GM21423 (cell line): ENCODE measurements around the gene CRISPLD2.

ENCODE experiments used
- ATAC-seq: cut with Tn5 transposase; IDR thresholded peaks from one replicate; pipeline ENCODE4 v1.9.1; 2021; ENCODE audit warnings: mild to moderate bottlenecking, moderate library complexity; ENCODE audit not compliant: unreplicated experiment

CRISPLD2 gene

DNA sequence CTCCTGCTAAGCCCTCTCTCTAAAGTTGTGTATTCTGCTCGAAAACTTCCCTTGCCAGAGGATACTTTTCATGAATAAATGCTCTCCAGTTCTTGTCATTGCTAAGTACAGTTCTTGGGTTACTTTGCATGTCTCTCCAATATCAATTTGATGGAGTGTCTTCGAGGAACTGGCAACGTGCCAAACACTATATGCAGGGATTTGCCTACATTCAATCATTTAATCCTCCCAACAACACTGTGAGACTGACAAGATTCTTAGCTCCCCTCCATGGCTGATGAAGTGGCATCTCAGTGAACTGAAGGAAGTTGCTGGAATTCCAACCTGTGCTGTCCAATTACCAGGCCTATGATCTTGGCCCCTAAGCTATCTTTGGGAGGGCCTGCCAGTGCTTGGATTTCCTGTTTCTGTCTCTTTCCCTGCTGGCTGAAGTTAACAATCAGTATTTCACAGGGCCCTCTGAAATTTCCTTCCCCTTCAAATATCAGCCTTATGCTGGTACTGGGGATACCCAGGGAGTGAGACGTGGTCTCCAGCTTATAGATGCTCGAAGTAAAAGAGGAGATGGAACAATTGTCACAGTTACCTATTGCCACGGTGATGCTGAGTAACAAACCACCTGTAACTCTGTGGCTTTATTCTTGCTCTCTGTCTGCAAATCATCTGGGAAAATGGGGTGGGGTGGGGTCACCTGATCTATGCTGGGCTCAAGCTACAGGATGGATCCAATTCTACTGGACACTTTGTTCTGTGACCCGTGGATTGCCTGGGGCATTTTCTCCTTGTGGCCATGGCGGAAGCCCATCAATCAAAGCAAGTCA lies 19.4 kb upstream of the CRISPLD2 start:
- no peak for ATAC-seq

DNA sequence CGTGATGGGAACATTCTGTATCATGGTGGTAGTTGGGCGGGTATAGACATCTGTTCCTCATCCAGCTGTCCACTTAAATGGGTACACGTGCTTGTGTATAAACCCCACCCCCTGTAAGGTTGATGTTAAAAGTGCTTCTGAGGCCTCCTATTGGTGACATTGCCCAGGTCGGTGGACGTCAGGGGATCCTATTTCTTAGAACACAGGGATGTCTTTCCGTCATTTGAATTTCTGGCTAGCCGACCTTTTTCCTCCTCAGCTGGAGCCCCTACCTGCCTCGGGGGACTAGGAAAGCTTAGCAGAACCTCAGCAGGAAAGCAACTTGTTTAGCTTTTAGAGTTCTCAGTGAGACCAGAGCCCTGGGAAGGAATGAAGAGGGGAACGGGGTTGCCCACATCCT lies 16.6 kb upstream of the CRISPLD2 start:
- no peak for ATAC-seq

DNA sequence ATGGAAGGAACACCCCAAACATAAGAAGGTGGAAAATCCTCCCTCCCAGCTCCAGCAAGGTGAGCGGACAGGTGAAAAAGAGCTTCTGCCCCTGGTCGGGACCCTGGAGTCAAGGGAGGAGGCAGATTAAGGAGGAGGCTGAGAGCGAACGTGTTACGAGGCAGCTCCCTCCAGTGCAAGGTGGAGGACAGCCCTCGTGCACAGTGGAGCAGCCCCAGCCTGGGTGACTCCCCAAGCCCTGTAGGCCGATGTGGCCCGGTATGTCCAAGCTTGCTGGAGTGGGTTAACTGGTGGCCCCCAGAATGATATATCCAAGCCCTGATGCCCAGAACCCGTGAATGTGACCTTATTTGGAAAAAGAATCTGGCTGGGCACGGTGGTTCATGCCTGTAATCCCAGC lies 15.5 kb upstream of the CRISPLD2 start:
- no peak for ATAC-seq

DNA sequence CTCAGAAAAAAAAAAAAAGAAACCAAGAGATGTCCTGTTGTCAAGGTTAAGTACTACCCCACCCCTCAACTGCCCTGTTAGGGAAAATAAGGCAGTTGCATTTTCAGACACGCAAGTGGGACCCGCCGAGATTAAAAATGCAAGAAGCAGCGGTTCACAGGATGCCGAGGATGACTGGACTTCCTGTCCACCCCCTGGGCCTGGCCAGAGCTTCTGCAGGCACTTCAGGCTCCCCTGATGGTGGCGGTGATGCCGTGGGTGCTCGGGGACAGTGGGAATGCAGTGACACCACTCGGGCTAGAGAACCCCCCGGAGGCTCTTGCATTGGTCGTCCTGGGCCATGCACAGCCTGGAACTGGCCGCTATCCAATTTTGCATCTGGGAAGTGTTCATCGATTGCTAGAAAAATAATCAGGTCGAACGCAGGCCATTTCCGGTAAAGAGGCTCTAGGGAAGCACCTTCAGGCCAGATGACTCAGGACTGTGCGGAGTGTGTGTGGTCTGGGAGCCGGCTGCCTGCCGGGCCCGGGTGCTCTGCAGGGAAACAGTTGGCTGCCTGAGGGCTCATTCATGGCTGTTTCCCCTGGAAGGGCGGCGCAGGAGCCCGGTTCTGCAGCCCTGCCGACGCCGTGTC lies 13.4 kb upstream of the CRISPLD2 start:
- ATAC-seq = no peak

DNA sequence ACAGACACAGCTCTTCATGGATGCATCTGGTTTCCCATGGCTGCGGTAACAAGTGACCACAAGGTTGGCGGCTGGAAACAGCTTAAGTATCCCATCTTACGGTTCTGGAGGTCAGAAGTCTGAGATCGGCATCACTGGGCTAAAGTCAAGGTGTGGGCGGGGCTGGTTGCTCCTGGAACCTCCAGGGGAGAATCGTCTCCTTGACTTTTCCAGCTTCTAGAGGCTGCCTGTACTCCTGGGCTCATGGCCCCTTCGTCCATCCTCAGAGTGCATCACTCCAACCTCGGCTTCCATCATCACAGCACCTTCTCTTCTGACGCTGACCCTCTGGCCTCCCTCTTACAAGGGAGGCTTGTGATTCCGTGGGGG lies 12.9 kb upstream of the CRISPLD2 start:
- ATAC-seq = no peak

DNA sequence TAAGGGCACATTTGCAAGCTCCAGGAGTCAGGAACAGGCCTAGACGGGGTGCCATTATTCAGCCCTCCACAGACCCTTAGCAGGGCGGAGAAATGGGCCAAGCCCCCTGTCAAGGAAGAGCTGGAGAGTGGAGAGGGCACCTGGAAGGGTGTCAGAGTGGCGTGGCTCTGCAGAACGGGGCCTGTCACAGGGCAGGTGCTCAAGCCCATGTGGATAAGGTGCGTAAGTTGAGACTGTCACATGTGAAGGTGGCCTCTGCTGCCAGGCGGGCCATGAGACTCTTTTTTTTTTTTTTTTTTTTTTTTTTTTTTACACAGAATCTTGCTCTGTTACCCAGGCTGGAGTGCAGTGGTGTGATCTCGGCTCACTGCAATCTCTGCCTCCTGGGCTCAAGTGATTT lies 12.0 kb upstream of the CRISPLD2 start:
- no peak for ATAC-seq

DNA sequence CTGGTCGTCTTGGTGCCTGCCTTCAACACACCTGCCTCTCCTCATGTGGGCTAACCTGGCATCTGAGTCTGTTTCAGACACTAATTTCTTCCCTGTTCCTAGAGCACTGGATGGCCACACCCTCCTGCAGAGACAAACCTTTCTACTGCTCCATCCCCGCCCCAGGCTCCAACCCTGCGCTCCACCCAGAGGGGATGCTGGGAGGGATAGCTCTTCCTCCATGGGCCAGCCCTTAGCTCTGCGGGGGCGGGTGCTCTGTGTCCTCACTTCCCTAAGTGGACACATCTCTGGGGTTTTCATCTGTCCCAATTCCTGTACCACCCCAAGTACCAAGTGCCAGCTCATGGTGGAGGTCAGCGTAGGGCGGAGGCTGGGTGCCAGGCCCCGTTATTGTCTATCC lies 11.0 kb upstream of the CRISPLD2 start:
- no peak for ATAC-seq

DNA sequence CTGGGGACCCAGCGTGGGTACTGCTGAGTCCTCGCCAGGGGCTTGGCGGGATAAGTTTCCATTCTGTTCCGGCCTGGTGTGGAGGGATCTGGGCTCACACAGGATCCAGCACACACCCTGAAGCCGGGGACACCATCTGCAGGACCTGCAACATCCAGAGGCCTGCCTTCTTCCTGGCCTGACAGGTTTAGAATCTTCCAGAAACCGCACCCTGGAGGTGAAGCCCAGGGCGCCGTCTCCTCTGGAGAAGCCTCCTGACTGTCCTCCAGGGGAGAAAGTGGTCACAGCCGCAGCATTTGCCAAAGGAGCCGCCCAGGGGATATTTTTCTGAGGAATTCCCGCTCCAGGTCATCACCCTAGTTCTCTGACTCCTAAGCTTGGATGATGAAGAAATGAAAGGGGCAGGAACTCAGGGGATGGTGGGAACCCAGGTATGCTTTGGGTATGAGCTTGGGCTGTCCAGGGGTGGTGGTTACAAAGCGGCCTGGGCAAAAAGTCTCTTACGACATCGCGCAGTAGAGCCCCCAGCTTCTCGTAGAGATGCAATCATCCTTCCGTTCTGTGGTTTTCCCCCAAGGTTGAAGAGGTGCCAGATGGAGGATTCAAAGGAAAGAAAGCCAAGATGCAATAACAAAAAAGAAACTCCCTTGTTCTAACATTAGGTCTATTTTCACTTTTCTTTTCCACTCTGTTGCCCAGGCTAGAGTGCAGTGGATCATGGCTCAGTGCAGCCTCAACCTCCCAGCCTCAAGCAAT lies 9.1 kb upstream of the CRISPLD2 start:
- no peak for ATAC-seq

DNA sequence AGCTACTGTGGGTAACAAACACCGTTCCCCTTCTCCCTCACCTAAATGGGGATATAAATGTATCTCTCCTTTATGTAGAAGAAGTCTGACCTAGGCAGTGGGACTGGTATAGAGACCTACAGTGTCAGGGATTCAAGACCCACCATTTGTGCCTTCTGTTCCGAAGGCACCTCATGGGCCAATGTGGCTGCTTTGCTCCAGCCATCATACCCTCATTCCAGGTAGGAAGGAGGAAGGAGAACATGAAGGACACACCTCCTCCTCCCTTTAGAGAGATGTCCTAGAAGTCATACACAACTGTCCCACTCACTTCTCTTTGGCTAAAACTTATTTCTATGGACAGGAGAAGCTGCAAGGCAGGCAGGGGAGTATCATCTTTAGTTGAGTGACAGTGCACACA lies 8.3 kb upstream of the CRISPLD2 start:
- no peak for ATAC-seq

DNA sequence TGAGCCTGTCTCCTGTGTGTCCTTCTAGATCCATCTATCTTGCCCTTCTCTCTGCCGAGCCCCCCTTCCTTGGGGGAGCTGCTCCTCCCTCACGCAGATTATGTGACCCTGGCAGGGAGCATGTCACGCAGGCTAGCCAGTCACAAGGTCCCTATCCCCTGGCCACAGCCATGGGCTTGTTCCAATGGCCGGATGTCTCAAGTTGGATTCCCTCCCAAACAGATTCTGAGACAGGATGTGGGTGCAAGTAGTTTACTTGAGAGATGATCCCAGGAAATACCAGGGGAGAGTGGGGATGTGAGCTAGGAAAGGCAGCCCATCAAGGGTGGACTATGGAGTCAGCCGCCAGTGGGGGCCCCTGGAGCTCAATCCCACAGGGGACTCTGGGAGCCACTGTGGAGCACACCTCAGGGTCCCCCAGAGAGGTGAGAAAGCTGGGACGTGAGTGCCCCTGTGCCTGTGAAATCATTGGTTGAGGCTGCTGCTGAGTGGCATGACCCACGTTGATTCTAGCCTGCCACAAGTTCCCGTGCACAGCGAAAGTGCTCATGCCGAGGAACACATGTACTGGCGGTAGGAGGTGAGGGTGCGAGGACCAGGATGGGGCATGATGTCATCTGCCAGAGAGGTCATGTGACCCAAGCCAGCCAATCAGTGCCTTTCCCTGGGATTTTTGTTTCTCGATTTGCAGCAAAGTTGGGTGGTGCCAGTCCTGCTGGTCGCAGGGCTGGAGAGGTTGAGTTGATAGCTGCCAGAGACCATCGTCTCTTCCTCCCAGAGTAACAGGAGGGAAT lies 6.4 kb upstream of the CRISPLD2 start:
- ATAC-seq = no peak

DNA sequence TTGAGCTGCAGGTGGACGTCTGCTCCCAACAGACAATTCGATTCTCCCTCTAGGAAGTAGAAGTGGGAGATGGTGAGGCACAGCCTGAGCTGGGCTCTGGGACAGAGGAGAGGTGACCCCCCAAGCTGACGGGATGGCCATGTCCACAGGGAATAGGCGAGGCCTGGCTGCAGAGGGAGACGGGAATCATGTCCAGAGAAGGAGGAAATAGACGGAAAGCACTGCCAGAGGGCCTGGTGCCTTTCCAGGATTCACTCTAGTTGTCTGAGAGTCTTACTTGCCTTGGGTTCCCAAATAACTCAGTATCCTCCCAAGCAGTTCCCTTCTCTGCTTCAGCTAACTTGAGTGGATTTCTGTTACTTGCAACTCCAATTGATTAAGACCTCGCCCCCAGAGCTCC lies 4.3 kb upstream of the CRISPLD2 start:
- no peak for ATAC-seq

DNA sequence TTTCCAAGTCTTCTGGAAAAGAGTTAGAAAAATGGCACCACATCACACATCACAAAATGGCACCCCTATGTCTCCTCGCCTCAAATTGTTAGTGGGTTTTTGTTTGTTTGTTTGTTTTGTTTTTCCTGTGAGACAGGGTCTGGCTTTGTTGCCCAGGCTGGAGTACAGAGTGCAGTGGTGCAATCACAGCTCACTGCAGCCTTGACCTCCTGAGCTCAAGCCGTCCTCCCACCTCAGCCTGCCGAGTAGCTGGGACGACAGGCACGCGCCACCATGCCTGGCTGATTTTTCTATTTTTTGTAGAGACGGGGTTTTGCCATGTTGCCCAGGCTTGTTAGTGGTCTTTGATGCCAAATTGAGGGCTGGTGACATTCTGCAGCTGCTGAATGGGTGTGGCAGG lies 3.8 kb upstream of the CRISPLD2 start:
- ATAC-seq = no peak

DNA sequence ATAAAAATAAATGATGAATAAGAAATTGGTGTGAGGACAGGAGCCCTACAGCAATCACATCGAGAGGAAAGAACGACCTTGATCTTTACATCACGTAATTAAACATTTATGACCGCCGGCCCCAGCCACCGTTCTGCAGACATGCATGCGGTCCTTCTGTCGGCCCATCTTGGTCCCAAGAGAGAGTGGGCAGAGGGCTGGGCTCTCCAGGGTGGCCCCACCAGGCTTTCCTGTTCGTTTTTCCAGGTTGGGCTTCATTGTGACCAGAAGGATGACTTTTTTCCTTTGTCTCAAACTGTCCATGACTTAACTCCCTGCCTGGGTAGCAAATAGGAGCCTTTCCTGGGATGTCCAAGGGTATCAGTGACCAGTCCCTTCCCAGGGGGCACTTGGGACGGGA lies 3.3 kb upstream of the CRISPLD2 start:
- ATAC-seq = no peak

DNA sequence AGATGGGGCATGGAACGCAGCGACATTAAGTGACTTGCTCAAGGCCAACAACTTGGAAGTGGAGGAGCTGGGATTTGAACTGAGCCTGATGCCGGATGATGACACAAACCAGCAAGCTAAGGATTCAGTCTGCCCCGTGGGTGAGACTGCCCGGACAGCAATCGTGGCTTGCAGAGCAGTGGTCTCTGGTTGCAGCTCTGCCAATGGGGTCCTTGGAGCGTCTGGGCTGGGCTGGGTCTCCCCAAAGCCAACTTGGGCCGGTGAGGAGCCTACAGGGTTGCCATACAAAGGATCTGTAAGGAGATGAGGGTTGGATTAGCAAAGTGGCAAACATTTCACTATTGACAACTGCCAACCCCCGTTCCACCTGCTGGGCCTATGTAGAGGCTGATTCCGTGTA lies 2.6 kb upstream of the CRISPLD2 start:
- ATAC-seq = no peak

DNA sequence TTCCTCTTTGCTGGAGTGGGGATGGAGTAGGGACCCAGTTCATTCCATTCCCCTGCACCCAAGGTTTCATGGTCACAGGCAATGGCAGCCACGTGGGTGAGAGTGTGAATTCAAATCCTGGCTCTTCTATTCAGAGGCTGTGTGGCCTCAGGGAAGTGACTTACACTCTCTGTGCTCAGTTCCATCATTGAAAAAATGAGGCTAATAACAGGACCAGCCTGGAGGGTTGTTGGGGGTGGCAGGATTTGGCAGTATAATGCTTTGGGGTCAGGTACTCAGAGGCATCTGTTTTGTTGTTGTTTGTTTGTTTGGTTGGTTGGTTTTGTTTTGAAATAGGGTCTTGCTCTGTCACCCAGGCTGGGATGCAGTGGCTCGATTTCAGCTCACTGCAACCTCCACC lies 2.2 kb upstream of the CRISPLD2 start:
- ATAC-seq = no peak

DNA sequence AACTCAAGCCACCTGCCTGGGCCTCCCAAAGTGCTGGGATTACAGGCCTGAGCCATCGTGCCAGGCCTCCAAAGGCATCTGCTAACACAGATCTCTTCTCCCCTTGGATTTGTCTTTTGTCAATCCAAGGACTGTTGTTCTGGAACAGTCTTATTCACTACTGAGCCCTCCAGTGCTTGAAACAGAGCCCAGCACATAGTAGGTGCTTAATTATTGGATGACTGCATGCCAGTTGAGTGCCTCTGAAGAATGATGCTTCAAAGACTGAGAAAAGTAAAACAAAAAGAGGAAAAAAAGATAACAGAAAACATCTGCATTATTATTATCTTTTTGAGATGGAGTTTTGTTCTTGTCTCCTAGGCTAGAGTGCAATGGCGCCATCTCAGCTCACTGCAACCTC lies 1.7 kb upstream of the CRISPLD2 start:
- ATAC-seq = no peak

DNA sequence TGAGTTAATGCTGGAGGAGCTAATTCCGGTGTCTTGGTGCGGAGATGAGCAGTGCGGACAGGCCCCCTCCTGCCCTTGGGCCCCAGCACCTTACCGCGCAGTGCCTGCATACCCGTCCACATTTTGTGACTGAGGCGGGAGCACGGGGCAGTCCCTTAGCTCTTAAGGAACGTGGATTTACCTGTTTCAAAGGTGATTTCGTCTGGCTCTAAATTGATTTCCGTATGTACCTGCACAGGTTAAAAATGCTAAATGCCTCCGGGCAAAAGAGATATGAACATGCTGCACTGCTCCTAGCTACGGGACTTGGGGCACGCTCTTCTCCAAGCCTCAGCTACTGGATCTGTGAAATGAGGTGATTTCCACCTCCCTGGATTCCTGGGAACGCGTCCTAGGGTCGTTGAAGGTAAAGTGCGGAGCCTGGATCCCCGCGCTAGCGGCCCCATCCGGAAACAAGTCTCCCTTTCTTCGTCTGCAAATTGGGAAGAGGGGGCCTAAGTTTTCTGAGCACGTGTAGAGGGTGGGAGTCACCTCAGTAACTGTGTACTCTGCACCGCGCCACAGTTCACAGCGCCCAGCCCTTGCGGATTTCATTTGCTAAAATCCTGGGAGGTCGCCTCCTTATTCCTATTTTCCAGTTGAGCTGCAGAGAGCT lies 669 bp upstream of the CRISPLD2 start:
- ATAC-seq = no peak

DNA sequence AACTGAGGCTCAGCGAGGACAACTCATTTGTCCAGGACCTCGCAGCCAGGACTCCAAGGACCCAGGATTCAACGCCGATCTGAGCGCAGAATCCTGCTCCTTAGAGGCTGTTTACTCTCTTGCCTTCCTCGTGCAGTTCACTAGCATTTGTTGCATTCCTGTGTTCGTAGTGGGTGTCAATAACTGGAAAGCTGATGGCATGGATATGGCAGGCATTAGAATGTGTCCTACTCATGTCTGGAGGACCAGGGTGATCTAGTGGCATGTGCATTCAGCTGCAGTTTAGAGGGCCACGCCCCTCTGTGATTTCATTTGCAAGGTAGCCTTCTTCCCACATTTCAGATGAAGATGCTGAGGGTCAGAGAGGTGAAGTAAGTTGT lies 510 bp downstream of the CRISPLD2 start:
- no peak for ATAC-seq

DNA sequence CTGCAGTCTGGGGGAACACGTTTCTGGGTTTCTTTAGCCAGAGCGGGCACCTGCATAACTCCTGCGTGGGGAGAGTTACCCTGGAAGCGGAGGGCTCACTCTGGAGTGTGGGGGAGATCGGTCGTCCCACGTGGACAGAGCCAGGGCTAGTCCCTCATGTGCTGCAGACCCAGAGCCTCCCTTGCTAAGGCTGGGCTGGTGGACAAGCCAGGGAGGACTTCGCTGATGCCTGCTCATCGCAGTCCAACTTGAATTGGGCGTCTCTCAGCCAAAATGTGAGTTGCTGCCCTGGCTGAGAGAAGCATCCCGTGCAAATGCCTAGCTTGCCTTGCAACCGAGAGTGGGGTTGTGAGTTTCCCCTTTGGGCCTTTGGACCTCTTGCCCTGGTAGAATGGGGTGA lies 986 bp downstream of the CRISPLD2 start:
- ATAC-seq = no peak

DNA sequence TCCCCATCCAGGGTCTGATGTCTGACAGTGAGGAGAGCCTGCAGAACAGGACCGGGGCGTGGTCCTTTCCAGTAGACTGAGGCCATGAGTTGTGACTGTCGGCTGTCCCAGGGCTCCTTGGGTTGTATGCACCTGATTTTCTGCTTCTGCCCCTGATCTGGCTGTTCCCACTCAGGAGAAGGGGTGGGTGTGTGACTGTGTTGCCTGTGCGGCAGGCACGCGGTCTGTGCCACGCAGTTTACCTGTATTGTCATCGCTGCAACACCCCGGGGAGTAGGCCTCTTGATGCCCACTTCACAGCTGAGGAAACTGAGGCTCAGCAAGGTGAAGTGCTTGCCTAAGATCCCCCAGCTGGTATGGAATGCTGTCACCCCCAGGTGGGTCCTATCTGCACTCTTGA lies 1.4 kb downstream of the CRISPLD2 start:
- ATAC-seq = no peak
